Gastroesophageal sphincter (tissue), 4 donors: ENCODE results near the gene TCF7L2. TPM values are rescaled to one million over a fixed set of nuclear protein-coding genes. Genes with fewer than 3 reads are reported as not detected.

Experiments used
- ATAC-seq: fragments of 150-250 bp; one replicate; pipeline ENCODE4 v1.9.1; 2016; ENCODE audit warnings: mild to moderate bottlenecking, moderate library complexity
- H3K27ac ChIP-seq, 4 donors: fragments of 200-600 bp; sonication (generic) in 3 of 4; 1 replicate in 3 of 4; 2 replicates in 1 of 4; pipeline ENCODE4 v1.5.1; 2016 to 2019
- H3K27me3 ChIP-seq: fragments of 200-600 bp; sonication (generic); one replicate; pipeline ENCODE4 v1.5.1; 2019
- H3K36me3 ChIP-seq, 2 donors: fragments of 200-600 bp; sonication (generic); one replicate each; pipeline ENCODE4 v1.5.1; 2019; ENCODE audit warnings: control low read depth in 1 of 2
- H3K4me1 ChIP-seq, 3 donors: fragments of 200-600 bp; sonication (generic); 1 replicate in 2 of 3; 2 replicates in 1 of 3; pipeline ENCODE4 v1.5.1; 2016 to 2019; ENCODE audit warnings: control low read depth in 2 of 3
- H3K4me3 ChIP-seq, 2 donors: fragments of 200-600 bp; sonication (generic); one replicate each; pipeline ENCODE4 v1.5.1; 2019; ENCODE audit warnings: mild to moderate bottlenecking in 1 of 2, moderate library complexity in 1 of 2
- H3K9me3 ChIP-seq, 3 donors: fragments of 200-600 bp; sonication (generic); one replicate each; pipeline ENCODE4 v1.5.1; 2017 to 2019; ENCODE audit warnings: control low read depth in 2 of 3
- EP300 ChIP-seq: sonication (generic); formaldehyde crosslinking; IDR thresholded peaks from one replicate; pipeline ENCODE4 v1.6.1; 2017; ENCODE audit warnings: antibody characterized with exemption, mild to moderate bottlenecking
- POLR2A ChIP-seq, 2 donors: fragments of 450-650 bp; IDR thresholded peaks; one replicate each; pipeline ENCODE4 v1.6.1; 2017; ENCODE audit warnings: antibody characterized with exemption in 2 of 2, mild to moderate bottlenecking in 2 of 2, moderate library complexity in 1 of 2
- POLR2AphosphoS5 ChIP-seq: sonication (generic); formaldehyde crosslinking; IDR thresholded peaks from one replicate; pipeline ENCODE4 v1.6.1; 2017; ENCODE audit warnings: antibody characterized with exemption
- WGBS, 2 donors: methylation state at CpG; one replicate each; pipeline ENCODE4 v1.1.5; 2018; ENCODE audit warnings: low coverage in 1 of 2; 5-methylcytosine and 5-hydroxymethylcytosine counted together
- total RNA-seq, 4 donors: library from RNA; depleted of rRNA; stranded (reverse); fragments of >200 nt; gene quantifications; one replicate each; pipeline ENCODE4 v1.1.0, GENCODE V29; 2016
- TF ChIP-seq, protein P1 (sequence below), 4 experiments: fragments of 200-600 bp in 2 of 4; fragments of 450-650 bp in 2 of 4; sonication (generic) in 1 of 4; IDR thresholded peaks; one replicate each; pipeline ENCODE4 v1.5.1; 2017 to 2019; ENCODE audit warnings: antibody characterized with exemption in 4 of 4, mild to moderate bottlenecking in 2 of 4, moderate library complexity in 2 of 4

The TCF7L2 gene
- total RNA-seq, 4 donors from 2014 or later, result 12.6 to 22.4 (median 20.2) TPM

DNA sequence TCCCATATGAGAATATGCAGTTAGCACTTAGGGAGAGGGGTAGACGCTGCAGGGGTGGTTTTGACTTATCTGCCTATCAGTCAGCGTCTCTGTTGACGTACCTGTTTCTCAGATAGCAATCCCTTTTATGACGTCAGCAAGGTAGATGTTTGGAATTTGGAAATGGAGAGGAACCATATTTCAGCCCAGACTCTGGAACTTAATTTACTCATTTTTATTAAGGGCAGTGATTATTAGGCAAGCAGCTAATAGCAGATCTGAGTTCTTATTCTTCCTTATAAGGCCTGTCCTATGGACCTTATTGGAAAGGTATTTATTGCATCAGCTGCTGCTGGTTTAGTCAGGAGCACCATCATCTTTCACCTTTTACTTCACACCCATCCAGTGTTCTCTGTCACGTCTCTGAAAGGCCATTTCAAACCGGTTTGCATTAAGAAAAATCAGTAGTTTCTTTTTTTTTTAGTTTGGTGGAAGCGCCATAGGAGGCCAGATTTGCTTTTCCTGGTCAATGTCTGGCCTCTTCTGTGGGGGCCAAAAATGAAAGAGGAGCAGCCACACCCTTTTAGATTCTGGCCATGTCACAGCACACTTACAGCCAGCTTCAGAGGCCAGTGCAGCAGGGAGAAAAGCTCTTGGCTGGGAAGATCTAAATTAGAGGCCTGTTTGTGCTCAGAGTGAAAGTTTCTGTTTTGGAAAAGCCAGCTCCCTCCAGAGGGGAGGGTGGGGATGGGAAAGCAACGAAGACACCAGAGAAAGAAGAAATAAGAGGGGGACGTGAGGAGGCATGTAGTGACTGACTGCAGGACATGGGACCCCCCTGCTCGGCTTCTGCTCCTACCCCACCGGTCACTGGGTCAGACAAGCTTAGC is 146.3 kb downstream of the TCF7L2 start:
- peaks cover 0 to 51% (median 8%) of the 10 kb centered on the region in 3 donors for H3K4me1 ChIP-seq
- no peaks in the 10 kb centered on the region for H3K27me3 ChIP-seq
- H3K4me3 ChIP-seq, result no peak overlapping the region
- TF ChIP-seq EP300, result no peak
- TF ChIP-seq, protein P1, sequence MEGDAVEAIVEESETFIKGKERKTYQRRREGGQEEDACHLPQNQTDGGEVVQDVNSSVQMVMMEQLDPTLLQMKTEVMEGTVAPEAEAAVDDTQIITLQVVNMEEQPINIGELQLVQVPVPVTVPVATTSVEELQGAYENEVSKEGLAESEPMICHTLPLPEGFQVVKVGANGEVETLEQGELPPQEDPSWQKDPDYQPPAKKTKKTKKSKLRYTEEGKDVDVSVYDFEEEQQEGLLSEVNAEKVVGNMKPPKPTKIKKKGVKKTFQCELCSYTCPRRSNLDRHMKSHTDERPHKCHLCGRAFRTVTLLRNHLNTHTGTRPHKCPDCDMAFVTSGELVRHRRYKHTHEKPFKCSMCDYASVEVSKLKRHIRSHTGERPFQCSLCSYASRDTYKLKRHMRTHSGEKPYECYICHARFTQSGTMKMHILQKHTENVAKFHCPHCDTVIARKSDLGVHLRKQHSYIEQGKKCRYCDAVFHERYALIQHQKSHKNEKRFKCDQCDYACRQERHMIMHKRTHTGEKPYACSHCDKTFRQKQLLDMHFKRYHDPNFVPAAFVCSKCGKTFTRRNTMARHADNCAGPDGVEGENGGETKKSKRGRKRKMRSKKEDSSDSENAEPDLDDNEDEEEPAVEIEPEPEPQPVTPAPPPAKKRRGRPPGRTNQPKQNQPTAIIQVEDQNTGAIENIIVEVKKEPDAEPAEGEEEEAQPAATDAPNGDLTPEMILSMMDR (IDR thresholded peaks at IDR 0.05), result peak in 2 of 4 experiments; percentile 21 to 28
- ATAC-seq, result peak; percentile 70
- H3K36me3 ChIP-seq, result peaks cover 0 to 3% of the 10 kb centered on the region in 2 donors
- H3K27ac ChIP-seq, result peak overlapping the region; percentile 8 to 73 (median 68)
- WGBS, 2 donors, result 62 to 69% methylated on average over 8 to 10 of the region's 11 CpGs
- H3K9me3 ChIP-seq, result no peaks in the 10 kb centered on the region

DNA sequence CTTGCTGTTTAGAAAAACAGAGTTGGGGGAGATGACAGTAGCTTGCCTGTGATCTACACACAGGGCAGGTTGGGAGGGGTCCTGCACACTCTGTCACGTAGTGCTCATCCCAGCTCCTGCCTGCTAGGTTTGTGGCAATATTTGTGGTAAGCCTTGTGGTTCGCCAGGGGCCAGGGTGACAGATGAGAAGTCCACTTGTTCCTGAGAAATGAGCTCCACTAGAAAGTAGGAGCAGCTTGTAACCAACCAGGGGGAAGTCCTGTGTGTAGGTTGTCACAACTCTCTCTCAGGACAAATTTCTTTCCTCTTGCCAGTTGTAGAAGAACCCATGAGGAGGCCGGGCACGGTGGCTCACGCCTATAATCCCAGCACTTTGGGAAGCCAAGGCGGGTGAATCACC is 147.0 kb downstream of the TCF7L2 start:
- Histone ChIP-seq H3K27me3 (no peaks in the 10 kb centered on the region), H3K9me3 (no peaks in the 10 kb centered on the region), H3K36me3 (no peaks in the 10 kb centered on the region), H3K27ac (peak overlapping the region in 3 of 4 donors; percentile 68 to 73 (median 68)), H3K4me3 (no peak overlapping the region), H3K4me1 (peaks cover 0 to 51% (median 8%) of the 10 kb centered on the region in 3 donors)
- TF ChIP-seq, protein P1 (IDR thresholded peaks at IDR 0.05), result no peak
- no peak for TF ChIP-seq POLR2A (IDR thresholded peaks at IDR 0.05)
- no peak for ATAC-seq
- WGBS, 2 donors, result 75% methylated on average over 4 of the region's 6 CpGs; no CpG with 5 or more reads in 1 of the 2 donors

DNA sequence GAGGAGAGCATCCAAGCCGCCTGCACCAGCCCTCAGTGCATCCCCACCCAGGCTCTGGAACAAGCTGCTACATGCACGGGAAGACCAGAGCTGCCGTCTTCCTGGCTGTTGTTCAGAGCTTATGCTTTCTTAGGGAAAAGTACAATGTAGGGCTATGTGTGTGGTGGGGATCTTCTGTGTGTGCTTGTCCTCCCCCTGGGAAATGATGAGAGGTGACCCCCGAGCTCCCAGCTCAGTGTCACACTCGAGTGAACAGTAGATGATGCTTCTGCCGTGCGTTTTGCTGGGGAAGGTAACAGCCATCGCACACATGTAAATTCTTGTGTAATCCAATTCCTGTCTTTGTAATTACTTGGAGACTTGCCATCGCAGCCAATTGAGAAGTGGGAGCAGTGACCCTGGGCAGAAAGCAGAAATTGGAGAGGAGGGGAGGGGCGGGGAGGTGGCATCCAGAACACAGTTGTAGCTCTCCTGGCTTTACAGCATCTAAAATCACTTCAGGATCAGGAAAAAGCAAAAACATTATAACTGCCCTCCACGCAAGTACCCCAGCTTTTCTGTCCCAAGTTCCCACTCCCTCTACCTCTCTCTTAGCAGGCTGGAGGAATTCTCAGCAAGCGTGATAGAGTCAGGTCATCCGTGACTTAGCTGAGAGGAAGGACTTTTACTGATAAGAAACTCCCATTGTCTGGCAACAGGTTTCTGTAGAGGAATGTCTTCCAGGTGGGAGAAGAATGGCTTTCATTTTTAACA is 149.6 kb downstream of the TCF7L2 start:
- no peak for TF ChIP-seq EP300
- Histone ChIP-seq H3K4me1 (peaks cover 0 to 52% (median 11%) of the 10 kb centered on the region in 3 donors), H3K4me3 (no peak overlapping the region), H3K36me3 (no peaks in the 10 kb centered on the region), H3K27ac (peak overlapping the region in 1 of 4 donors; percentile 14), H3K9me3 (no peaks in the 10 kb centered on the region), H3K27me3 (no peaks in the 10 kb centered on the region)
- ATAC-seq, result no peak
- 60 to 98% methylated on average over 3 to 4 of the region's 13 CpGs for WGBS, 2 donors

DNA sequence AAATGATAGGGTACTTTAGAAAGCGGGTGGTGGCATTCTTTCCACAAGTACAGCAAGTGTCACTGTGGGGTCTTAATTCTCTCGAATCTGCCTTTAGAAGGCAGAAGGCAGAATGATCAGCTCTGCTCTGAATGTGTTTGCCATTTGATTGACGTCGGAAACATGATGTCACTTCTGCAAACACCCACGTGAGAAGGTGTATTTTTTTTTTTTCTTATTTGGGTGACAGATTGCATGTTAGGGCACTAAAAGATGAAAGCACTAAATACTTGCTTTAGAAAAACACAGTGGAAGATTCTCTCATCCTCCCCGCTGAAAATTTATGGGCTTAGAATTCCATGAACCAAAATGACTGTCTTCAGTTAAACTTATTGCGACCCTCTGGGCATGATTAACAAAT is 150.2 kb downstream of the TCF7L2 start:
- Histone ChIP-seq H3K27me3 (no peaks in the 10 kb centered on the region), H3K9me3 (no peaks in the 10 kb centered on the region), H3K4me1 (peaks cover 0 to 57% (median 18%) of the 10 kb centered on the region in 3 donors), H3K27ac (no peak overlapping the region), H3K36me3 (no peaks in the 10 kb centered on the region), H3K4me3 (no peak overlapping the region)
- no peak for ATAC-seq
- no peak for TF ChIP-seq POLR2A (IDR thresholded peaks at IDR 0.05)
- TF ChIP-seq EP300, result no peak
- TF ChIP-seq POLR2AphosphoS5, result no peak
- TF ChIP-seq, protein P1 (IDR thresholded peaks at IDR 0.05), result no peak
- WGBS, 2 donors, result 87 to 89% methylated on average over 6 to 7 of the region's 7 CpGs

DNA sequence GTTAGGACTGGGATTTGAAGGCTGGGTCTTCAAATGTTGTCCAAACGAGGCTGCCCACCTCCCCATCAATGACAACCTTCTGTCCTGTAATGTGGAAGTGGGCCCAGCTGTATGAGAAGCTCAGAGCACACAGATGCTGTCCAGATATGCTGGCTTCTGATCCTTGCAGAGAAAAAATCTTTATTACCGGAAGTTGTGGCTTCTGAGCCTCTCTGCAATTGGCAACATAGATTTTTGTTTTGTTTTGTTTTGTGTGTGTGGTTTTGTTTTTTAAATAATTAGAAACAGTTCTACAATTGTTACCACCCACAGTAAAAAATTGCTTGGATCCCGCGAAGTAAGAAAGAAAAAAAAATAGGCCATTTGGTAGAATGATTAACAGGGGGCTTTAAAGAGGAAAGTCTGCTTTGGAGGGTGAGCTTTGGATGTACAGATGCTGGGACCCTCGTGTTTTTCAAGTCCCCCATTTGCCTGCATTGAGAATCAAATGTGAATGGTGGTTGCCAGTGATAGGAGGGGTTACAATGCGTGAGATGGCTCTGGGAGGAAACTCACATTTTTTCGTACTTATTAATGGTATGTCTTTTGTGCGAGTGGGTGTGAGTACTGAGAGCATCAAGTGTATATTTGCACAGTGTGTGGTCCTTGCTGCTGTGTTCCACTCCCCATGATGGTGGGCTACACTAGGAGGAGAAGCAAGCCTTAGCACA is 153.2 kb downstream of the TCF7L2 start:
- 66 to 81% methylated on average over 7 to 8 of the region's 8 CpGs for WGBS, 2 donors
- Histone ChIP-seq H3K4me3 (no peak overlapping the region), H3K27ac (no peak overlapping the region), H3K4me1 (peaks cover 0 to 62% (median 32%) of the 10 kb centered on the region in 3 donors), H3K36me3 (no peaks in the 10 kb centered on the region), H3K9me3 (no peaks in the 10 kb centered on the region), H3K27me3 (no peaks in the 10 kb centered on the region)
- TF ChIP-seq EP300 (no peak), POLR2A (IDR thresholded peaks at IDR 0.05) (no peak), POLR2AphosphoS5 (no peak)
- TF ChIP-seq, protein P1 (IDR thresholded peaks at IDR 0.05), result no peak
- no peak for ATAC-seq
